Measurements from ENCODE around the gene HOXA4. TPM values are rescaled to one million over a fixed set of nuclear protein-coding genes. Genes with fewer than 3 reads are reported as not detected.

Gene HOXA4
- total and polyA plus RNA-seq, 10 of the 15 experiments (the other 5 are each of a cell fraction or from before 2014, with no cell fraction given): 0.07 TPM; not detected in 9

DNA sequence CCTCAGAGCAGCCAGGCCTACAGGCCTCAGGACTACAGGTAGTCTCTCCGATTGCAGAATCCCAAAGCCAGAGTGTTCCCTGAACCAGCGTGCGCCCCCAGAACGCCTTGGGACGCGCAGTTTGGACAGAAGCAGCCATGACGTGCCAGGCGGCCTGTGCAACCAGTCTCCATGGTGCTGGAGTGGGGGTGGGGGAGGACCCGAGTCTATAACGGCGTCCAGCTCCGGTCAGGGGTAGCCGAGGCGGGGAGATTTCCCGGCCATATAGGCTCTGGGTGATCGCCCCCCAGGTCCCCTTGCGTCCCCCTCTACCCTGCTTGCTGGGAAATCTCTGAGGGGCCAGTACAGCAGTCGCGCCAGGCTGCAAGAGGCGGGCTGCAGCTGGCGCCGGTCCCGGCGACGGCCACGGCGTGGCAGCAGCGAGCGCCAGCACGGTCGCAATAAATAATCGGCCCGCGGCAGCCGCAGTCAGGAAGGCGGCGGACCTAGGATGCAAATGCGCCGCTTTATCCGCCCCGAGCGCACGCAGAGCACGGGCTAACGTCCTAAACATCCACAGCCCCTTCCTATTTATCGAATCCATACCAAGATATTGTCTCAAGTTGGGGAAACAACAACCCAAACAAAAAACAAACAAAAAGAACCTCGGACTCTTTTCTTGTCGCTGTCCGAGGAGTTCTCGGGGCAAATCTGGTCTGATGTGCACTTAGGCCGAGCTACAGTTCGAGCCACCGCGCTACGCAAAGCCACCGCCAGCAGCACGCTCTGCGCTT is 20.2 kb upstream of the HOXA4 start (continued):
- TF ChIP-seq ESRRA (IDR thresholded peaks at IDR 0.05; ENCODE audit: low read length) (no peak), STAT3 (IDR thresholded peaks at IDR 0.05; ENCODE audit: low read depth, low read length) (no peak), ASH2L (IDR thresholded peaks at IDR 0.05; ENCODE audit: borderline replicate concordance, low read depth) (no peak), TBL1XR1 (IDR thresholded peaks at IDR 0.05; ENCODE audit: low read depth, low read length) (no peak), RUNX3 (IDR thresholded peaks at IDR 0.05; ENCODE audit: low read length) (no peak), EZH2 (IDR thresholded peaks at IDR 0.05; ENCODE audit: borderline replicate concordance, control insufficient read depth, low read depth, low read length) (no peak), EED (IDR thresholded peaks at IDR 0.05; ENCODE audit: low read depth) (no peak), FOXM1 (IDR thresholded peaks at IDR 0.05; ENCODE audit: low read depth, low read length) (no peak), RB1 (IDR thresholded peaks at IDR 0.05; ENCODE audit: borderline replicate concordance) (0 out of 2 replicates have a peak, but pooled peaks have one; percentile 76), TCF3 (IDR thresholded peaks at IDR 0.05; ENCODE audit: borderline replicate concordance, insufficient read depth, low read depth, low read length) (0 out of 2 replicates have a peak, but pooled peaks have one; percentile 66), EGR1 (IDR thresholded peaks at IDR 0.05; ENCODE audit: borderline replicate concordance in 1 of 2, low read depth in 2 of 2, low read length in 2 of 2) (no peak), SREBF1 (IDR thresholded peaks at IDR 0.05; ENCODE audit: low read length) (no peak), NFYA (IDR thresholded peaks at IDR 0.05; ENCODE audit: borderline replicate concordance, low read depth, low read length) (no peak), MYC (IDR thresholded peaks at IDR 0.05; ENCODE audit: insufficient read depth, insufficient read length, insufficient replicate concordance, low read length, severe bottlenecking) (no peak), POLR2AphosphoS2 (IDR thresholded peaks at IDR 0.05; ENCODE audit: low read depth, low read length) (no peak), YY1 (IDR thresholded peaks at IDR 0.05; ENCODE audit: low read depth, low read length) (peak; percentile 51; the same call in 1 of the 2 replicates), RBBP5 (conservative IDR thresholded peaks at IDR 0.05) (no peak), HCFC1 (IDR thresholded peaks at IDR 0.05; ENCODE audit: low read length) (no peak), SMAD1 (IDR thresholded peaks at IDR 0.05; ENCODE audit: low read depth, partially characterized antibody) (no peak), TCF12 (IDR thresholded peaks at IDR 0.05; ENCODE audit: low read depth, low read length) (0 out of 2 replicates have a peak, but pooled peaks have one; percentile 65)
- TF ChIP-seq, protein P1, sequence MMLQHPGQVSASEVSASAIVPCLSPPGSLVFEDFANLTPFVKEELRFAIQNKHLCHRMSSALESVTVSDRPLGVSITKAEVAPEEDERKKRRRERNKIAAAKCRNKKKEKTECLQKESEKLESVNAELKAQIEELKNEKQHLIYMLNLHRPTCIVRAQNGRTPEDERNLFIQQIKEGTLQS (IDR thresholded peaks at IDR 0.05; ENCODE audit: borderline replicate concordance, extremely low read depth, low read depth, low read length): no peak
- TF ChIP-seq, protein P2, sequence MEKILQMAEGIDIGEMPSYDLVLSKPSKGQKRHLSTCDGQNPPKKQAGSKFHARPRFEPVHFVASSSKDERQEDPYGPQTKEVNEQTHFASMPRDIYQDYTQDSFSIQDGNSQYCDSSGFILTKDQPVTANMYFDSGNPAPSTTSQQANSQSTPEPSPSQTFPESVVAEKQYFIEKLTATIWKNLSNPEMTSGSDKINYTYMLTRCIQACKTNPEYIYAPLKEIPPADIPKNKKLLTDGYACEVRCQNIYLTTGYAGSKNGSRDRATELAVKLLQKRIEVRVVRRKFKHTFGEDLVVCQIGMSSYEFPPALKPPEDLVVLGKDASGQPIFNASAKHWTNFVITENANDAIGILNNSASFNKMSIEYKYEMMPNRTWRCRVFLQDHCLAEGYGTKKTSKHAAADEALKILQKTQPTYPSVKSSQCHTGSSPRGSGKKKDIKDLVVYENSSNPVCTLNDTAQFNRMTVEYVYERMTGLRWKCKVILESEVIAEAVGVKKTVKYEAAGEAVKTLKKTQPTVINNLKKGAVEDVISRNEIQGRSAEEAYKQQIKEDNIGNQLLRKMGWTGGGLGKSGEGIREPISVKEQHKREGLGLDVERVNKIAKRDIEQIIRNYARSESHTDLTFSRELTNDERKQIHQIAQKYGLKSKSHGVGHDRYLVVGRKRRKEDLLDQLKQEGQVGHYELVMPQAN (conservative IDR thresholded peaks at IDR 0.05): no peak
- TF ChIP-seq, protein P3, sequence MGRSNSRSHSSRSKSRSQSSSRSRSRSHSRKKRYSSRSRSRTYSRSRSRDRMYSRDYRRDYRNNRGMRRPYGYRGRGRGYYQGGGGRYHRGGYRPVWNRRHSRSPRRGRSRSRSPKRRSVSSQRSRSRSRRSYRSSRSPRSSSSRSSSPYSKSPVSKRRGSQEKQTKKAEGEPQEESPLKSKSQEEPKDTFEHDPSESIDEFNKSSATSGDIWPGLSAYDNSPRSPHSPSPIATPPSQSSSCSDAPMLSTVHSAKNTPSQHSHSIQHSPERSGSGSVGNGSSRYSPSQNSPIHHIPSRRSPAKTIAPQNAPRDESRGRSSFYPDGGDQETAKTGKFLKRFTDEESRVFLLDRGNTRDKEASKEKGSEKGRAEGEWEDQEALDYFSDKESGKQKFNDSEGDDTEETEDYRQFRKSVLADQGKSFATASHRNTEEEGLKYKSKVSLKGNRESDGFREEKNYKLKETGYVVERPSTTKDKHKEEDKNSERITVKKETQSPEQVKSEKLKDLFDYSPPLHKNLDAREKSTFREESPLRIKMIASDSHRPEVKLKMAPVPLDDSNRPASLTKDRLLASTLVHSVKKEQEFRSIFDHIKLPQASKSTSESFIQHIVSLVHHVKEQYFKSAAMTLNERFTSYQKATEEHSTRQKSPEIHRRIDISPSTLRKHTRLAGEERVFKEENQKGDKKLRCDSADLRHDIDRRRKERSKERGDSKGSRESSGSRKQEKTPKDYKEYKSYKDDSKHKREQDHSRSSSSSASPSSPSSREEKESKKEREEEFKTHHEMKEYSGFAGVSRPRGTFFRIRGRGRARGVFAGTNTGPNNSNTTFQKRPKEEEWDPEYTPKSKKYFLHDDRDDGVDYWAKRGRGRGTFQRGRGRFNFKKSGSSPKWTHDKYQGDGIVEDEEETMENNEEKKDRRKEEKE (IDR thresholded peaks at IDR 0.05): no peak
